K562 (cell line): ENCODE measurements around the gene SLC35G6. TPM values are rescaled to one million over a fixed set of nuclear protein-coding genes. Genes with fewer than 3 reads are reported as not detected.
A peak's percentile ranks its signal among the peaks of the same experiment; 100 is the strongest.

Experiments used
- ATAC-seq: fragments of 200-7000 bp; cut with Tn5 transposase; 3 replicates; pipeline ENCODE4 v1.9.1; 2020; ENCODE audit warnings: moderate library complexity
- BruUV-seq: library from RNA; stranded (reverse); fragments of 400-500 nt; replicated peaks from 2 replicates; lab custom pipeline; 2021; lab: Mats Ljungman, UMichigan
- CTCF ChIA-PET: fragments of 300-600 bp; formaldehyde crosslinking; extraction: SDS; loops from one replicate; lab custom pipeline; 2021; ENCODE audit warnings: low intra/inter-chr PET ratio; lab: Yijun Ruan, JAX
- POLR2A ChIA-PET: fragments of 300-600, 350-650 bp; sonication (Branson Sonifier 250); formaldehyde crosslinking; extraction: SDS; loops from one replicate; lab custom pipeline; 2021; ENCODE audit warnings: antibody characterized with exemption, inconsistent platforms; lab: Yijun Ruan, JAX
- DNase-seq, 4 experiments: peaks; one replicate each; pipeline versions ENCODE4 v3.0.0 to v3.0.0-alpha.2; 2011 to 2018; ENCODE audit warnings: low spot score in 3 of 4, mixed read lengths in 3 of 4; ENCODE audit errors: extremely low read depth in 1 of 4
- FAIRE-seq: peaks from 2 replicates; lab custom pipeline; 2011; peaks lifted over from hg19 to GRCh38; lab: Jason Lieb, UNC
- H2AFZ ChIP-seq: 2 replicates; pipeline ENCODE4 v1.6.0; 2011; ENCODE audit warnings: low read depth, low read length, control low read depth, inconsistent platforms
- H3K27ac ChIP-seq: fragments of 200-600 bp; 3 replicates; pipeline ENCODE4 v1.8.0; 2011; ENCODE audit warnings: low read depth, mild to moderate bottlenecking, control low read depth, inconsistent platforms, low read length, moderate library complexity, mixed read lengths; ENCODE audit errors: extremely low read depth
- H3K27me3 ChIP-seq, 2 experiments: fragments of 300-600 bp in 1 of 2; 2 replicates in 1 of 2; 3 replicates in 1 of 2; pipeline versions ENCODE4 v1.6.0 to v1.8.0; 2011; ENCODE audit warnings: inconsistent platforms in 2 of 2, low read length in 2 of 2, mild to moderate bottlenecking in 1 of 2, mixed read lengths in 1 of 2, moderate library complexity in 1 of 2; ENCODE audit not compliant: control insufficient read depth in 2 of 2, insufficient read depth in 2 of 2
- H3K36me3 ChIP-seq: fragments of 300-600 bp; 3 replicates; pipeline ENCODE4 v1.8.0; 2011; ENCODE audit warnings: mild to moderate bottlenecking, low read length, inconsistent platforms; ENCODE audit not compliant: control insufficient read depth, insufficient read depth
- H3K4me1 ChIP-seq, 2 experiments: fragments of 200-600 bp in 1 of 2; replicated peaks in 1 of 2; 2 replicates in 1 of 2; 3 replicates in 1 of 2; pipeline versions ENCODE4 v1.5.1 to v1.8.0; 2011; ENCODE audit warnings: inconsistent platforms in 2 of 2, low read length in 2 of 2, mild to moderate bottlenecking in 1 of 2, mixed read lengths in 1 of 2, moderate library complexity in 1 of 2; ENCODE audit not compliant: control insufficient read depth in 2 of 2, insufficient read depth in 2 of 2
- H3K4me2 ChIP-seq: 2 replicates; pipeline ENCODE4 v1.6.1; 2011; ENCODE audit warnings: low read length, control low read depth, inconsistent platforms, mixed read lengths; ENCODE audit not compliant: insufficient read depth
- H3K4me3 ChIP-seq: fragments of 200-600 bp; sonication (generic), shearing (Covaris generic); 2 replicates; pipeline ENCODE4 v1.5.1; 2016; ENCODE audit warnings: control low read depth, inconsistent platforms
- H3K79me2 ChIP-seq: fragments of 200-600 bp; 3 replicates; pipeline ENCODE4 v1.8.0; 2011; ENCODE audit warnings: low read length, inconsistent platforms; ENCODE audit not compliant: control insufficient read depth, insufficient read depth
- H3K9ac ChIP-seq, 2 experiments: 2 replicates each; pipeline versions ENCODE4 v1.6.0 to v1.6.1; 2011; ENCODE audit warnings: low read depth in 2 of 2, low read length in 2 of 2, control low read depth in 1 of 2, inconsistent platforms in 1 of 2, mild to moderate bottlenecking in 1 of 2, mixed read lengths in 1 of 2; ENCODE audit not compliant: insufficient read depth in 1 of 2
- H3K9me1 ChIP-seq: one replicate; pipeline ENCODE4 v1.6.0; 2011; ENCODE audit warnings: inconsistent platforms, mild to moderate bottlenecking, low read length, moderate library complexity; ENCODE audit not compliant: control insufficient read depth, insufficient read depth
- H3K9me3 ChIP-seq: replicated peaks from 2 replicates; pipeline ENCODE4 v1.5.1; 2011; ENCODE audit warnings: low read depth, low read length, inconsistent platforms; ENCODE audit not compliant: control insufficient read depth, insufficient read depth
- H4K20me1 ChIP-seq: replicated peaks from 2 replicates; pipeline ENCODE4 v1.6.1; 2011; ENCODE audit warnings: low read length, inconsistent platforms, mixed read lengths; ENCODE audit not compliant: control insufficient read depth, insufficient read depth
- ARID2 ChIP-seq: fragments of 450-650 bp; IDR thresholded peaks from 2 replicates; pipeline ENCODE4 v1.6.1; 2017; ENCODE audit warnings: antibody characterized with exemption, mild to moderate bottlenecking
- CBX2 ChIP-seq: fragments of 200-600 bp; sonication (generic); IDR thresholded peaks from one replicate; pipeline ENCODE4 v1.6.1; 2012; ENCODE audit warnings: mild to moderate bottlenecking, low read length, inconsistent platforms; ENCODE audit not compliant: insufficient read depth, poor library complexity, severe bottlenecking
- HDAC1 ChIP-seq, 2 experiments: fragments of 450-650 bp; IDR thresholded peaks; 2 replicates each; pipeline ENCODE4 v1.6.1; 2016 to 2017; ENCODE audit warnings: inconsistent platforms in 1 of 2, mild to moderate bottlenecking in 1 of 2, moderate library complexity in 1 of 2
- RBM22 ChIP-seq: fragments of 200-400 bp; formaldehyde crosslinking; IDR thresholded peaks from 2 replicates; pipeline ENCODE4 v1.6.1; 2018; ENCODE audit warnings: low read length, low read depth; ENCODE audit not compliant: poor library complexity, severe bottlenecking
- SLC30A9 ChIP-seq: fragments of 250-450 bp; sonication (Bioruptor Pico); IDR thresholded peaks from 2 replicates; pipeline ENCODE4 v1.8.0; 2022; ENCODE audit warnings: mild to moderate bottlenecking, moderate library complexity
- SUPT5H ChIP-seq: fragments of 450-650 bp; IDR thresholded peaks from 2 replicates; pipeline ENCODE4 v1.6.1; 2016
- TEAD2 ChIP-seq: fragments of 450-650 bp; IDR thresholded peaks from 2 replicates; pipeline ENCODE4 v1.6.1; 2016; ENCODE audit warnings: missing genetic modification characterization, control low read depth, missing compliant biosample characterization
- ZC3H4 ChIP-seq: sonication (generic); formaldehyde crosslinking; IDR thresholded peaks from 2 replicates; pipeline ENCODE4 v1.9.0; 2021; ENCODE audit warnings: missing genetic modification reagents, borderline replicate concordance
- ZNF121 ChIP-seq: sonication (generic); formaldehyde crosslinking; conservative IDR thresholded peaks from 2 replicates; pipeline ENCODE4 v1.8.0; 2022; ENCODE audit warnings: missing genetic modification reagents
- ZNF445 ChIP-seq: fragments of 250-450 bp; sonication (Bioruptor Pico); IDR thresholded peaks from 2 replicates; pipeline ENCODE4 v1.4.0; 2020; ENCODE audit warnings: low read depth, mild to moderate bottlenecking, moderate library complexity
- WGBS: fragments of 100-300 bp; shearing (Covaris generic); methylation state at CpG from one replicate; pipeline ENCODE4 v1.1.6; 2016; ENCODE audit warnings: low coverage, mixed read lengths; ENCODE audit not compliant: insufficient coverage; ENCODE audit errors: missing lambda C conversion rate; 5-methylcytosine and 5-hydroxymethylcytosine counted together
- in situ Hi-C: fragments of 300-500 bp; cut with MboI; formaldehyde crosslinking; loops from 4 replicates; pipeline ENCODE4 v1.15.0; 2018; ENCODE audit warnings: inconsistent platforms, mixed read lengths
- intact Hi-C: fragments of 100-400 bp; cut with micrococcal nuclease; formaldehyde crosslinking; loops from 2 replicates; pipeline ENCODE4 v1.14.2; 2022
- polyA plus RNA-seq, 8 experiments: library from polyadenylated mRNA; depleted of rRNA in 4 of 8; stranded (reverse) in 5 of 8; unstranded in 3 of 8; fragments of >200 nt; fragmentation: Nextera tagmentation in 2 of 8; fragmentation: Illumina TruSeq in 1 of 8; extraction: Ambion mirVana in 2 of 8; extraction: Trizol in 1 of 8; gene quantifications; 2 replicates each; pipeline versions ENCODE4 v1.2.1 to v1.2.3, GENCODE V29; 2011 to 2014; ENCODE audit warnings: inconsistent platforms in 1 of 8, missing spikeins in 1 of 8
- total RNA-seq, 7 experiments: library from RNA; depleted of rRNA in 6 of 7; stranded (reverse); fragments of >200 nt in 6 of 7; fragmentation: Illumina TruSeq in 2 of 7; extraction: Trizol in 2 of 7; gene quantifications; 2 replicates each; pipeline versions ENCODE4 v1.2.1 to v1.2.3, GENCODE V29; 2011 to 2021; ENCODE audit warnings: low replicate concordance in 1 of 7

Gene SLC35G6
- total and polyA plus RNA-seq, 9 of the 15 experiments (the other 6 are each of a cell fraction or from before 2014, with no cell fraction given): not detected

GRCh38 chr17:7490144-7490543 is 8.9 kb downstream of the SLC35G6 start:
- Histone ChIP-seq H3K9me3 (no peaks in the 10 kb centered on the region), H3K9ac (no peak overlapping the region), H3K4me3 (no peak overlapping the region), H3K79me2 (peaks cover 92% of the 10 kb centered on the region), H3K9me1 (no peaks in the 10 kb centered on the region), H3K4me2 (no peak overlapping the region), H3K4me1 (peaks cover 7 to 11% of the 10 kb centered on the region in 2 experiments; a peak in 4 of 5 replicates), H4K20me1 (peaks cover 11% of the 10 kb centered on the region; the same call in 1 of the 2 replicates), H3K27me3 (no peaks in the 10 kb centered on the region), H3K36me3 (peaks cover 68% of the 10 kb centered on the region; the same call in 2 of the 3 replicates), H3K27ac (no peak overlapping the region), H2AFZ (no peak overlapping the region)
- CTCF ChIA-PET: no interaction called here
- 83% methylated on average over 8 of the region's 8 CpGs for WGBS
- ATAC-seq (no peak), FAIRE-seq (no peak), DNase-seq (no peak)
- intact Hi-C loops (no loop called here), in situ Hi-C loops (no loop called here)
- POLR2A ChIA-PET: interaction anchor here (0.6 to 0.9 kb wide), 3 partner anchors 19 to 86 kb away, joined by 3 to 4 read pairs (median 3); partner anchors contain the start of gene TMEM256
- TF ChIP-seq ZNF121 (CRISPR knock-in tag) (peak; percentile 54), CBX2 (no peak)
- no TSS peak for BruUV-seq

DNA sequence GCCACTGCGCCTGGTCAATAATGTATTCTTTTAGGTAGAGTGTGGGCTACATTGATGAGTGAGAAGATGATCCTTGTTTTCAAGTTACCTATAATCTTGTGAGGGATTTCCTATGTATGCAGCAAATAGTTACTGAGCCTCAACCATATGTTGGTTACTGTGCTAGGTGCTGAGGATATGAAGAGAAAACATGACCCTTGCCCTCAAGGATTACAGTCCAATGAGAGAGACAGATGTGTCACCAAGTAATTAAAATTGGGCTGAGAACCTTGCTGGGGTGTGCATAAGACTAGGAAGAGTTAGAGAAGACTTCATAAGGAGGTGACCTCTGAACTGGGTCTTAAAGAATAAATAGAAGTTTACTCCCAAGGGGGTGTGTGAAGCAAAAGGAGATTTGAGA is 10.3 kb downstream of the SLC35G6 start:
- DNase-seq: no peak
- FAIRE-seq: no peak
- ATAC-seq: no peak
- POLR2A ChIA-PET: no interaction called here
- H3K79me2 ChIP-seq: peaks cover 85% of the 10 kb centered on the region
- CTCF ChIA-PET: no interaction called here
- H3K36me3 ChIP-seq: peaks cover 77% of the 10 kb centered on the region
- no peaks in the 10 kb centered on the region for H3K27me3 ChIP-seq
- H3K9me3 ChIP-seq: no peaks in the 10 kb centered on the region
- peaks cover 7 to 8% of the 10 kb centered on the region in 2 experiments; a peak in 4 of 5 replicates for H3K4me1 ChIP-seq
- intact Hi-C loops: no loop called here
- H4K20me1 ChIP-seq: peaks cover 16% of the 10 kb centered on the region; the same call in 1 of the 2 replicates
- H3K9me1 ChIP-seq: no peaks in the 10 kb centered on the region
- no peak overlapping the region for H3K4me3 ChIP-seq
- H3K27ac ChIP-seq: no peak overlapping the region
- no peak overlapping the region for H3K9ac ChIP-seq
- no TSS peak for BruUV-seq
- TF ChIP-seq TEAD2 (tag): no peak
- TF ChIP-seq ZNF445 (CRISPR knock-in tag): no peak
- no peak for TF ChIP-seq ZC3H4 (CRISPR knock-in tag)
- TF ChIP-seq ARID2: no peak
- no peak for TF ChIP-seq RBM22
- TF ChIP-seq SLC30A9 (CRISPR knock-in tag): no peak
- no peak for TF ChIP-seq HDAC1 (IDR thresholded peaks at IDR 0.05)
- TF ChIP-seq SUPT5H: no peak
- no peak overlapping the region for H3K4me2 ChIP-seq
- H2AFZ ChIP-seq: no peak overlapping the region
- in situ Hi-C loops: no loop called here
- 86% methylated on average over 1 of the region's 1 CpG for WGBS
